ENCODE measurements around the gene SMYD2.

SMYD2 gene

GRCh38 chr1:214361636-214362035 is 80.7 kb downstream of the SMYD2 start:
- DNase-seq (ENCODE audit: low read depth): no peak

GRCh38 chr1:214362188-214362882 is 81.4 kb downstream of the SMYD2 start:
- no peak for DNase-seq (ENCODE audit: low read depth)

- no peak for DNase-seq (ENCODE audit: low read depth)
These were observed 82.4 kb downstream of the SMYD2 start for GRCh38 chr1:214363386-214363785.

GRCh38 chr1:214364386-214364785 is 83.4 kb downstream of the SMYD2 start:
- DNase-seq (ENCODE audit: low read depth): no peak

GRCh38 chr1:214364786-214365295 is 83.9 kb downstream of the SMYD2 start:
- DNase-seq (ENCODE audit: low read depth): no peak

GRCh38 chr1:214367841-214368240 is 86.9 kb downstream of the SMYD2 start:
- DNase-seq (ENCODE audit: low read depth): no peak

- no peak for DNase-seq (ENCODE audit: low read depth)
These were observed 88.4 kb downstream of the SMYD2 start for GRCh38 chr1:214369364-214369763.

GRCh38 chr1:214370615-214371014 is 89.7 kb downstream of the SMYD2 start:
- DNase-seq (ENCODE audit: low read depth): no peak

- DNase-seq (ENCODE audit: low read depth): no peak
These were observed 91.1 kb downstream of the SMYD2 start for GRCh38 chr1:214372092-214372491.

- DNase-seq (ENCODE audit: low read depth): no peak
These were observed 96.5 kb downstream of the SMYD2 start for GRCh38 chr1:214377485-214377884.

GRCh38 chr1:214377886-214378285 is 96.9 kb downstream of the SMYD2 start:
- DNase-seq (ENCODE audit: low read depth): no peak

GRCh38 chr1:214378492-214378891 is 97.5 kb downstream of the SMYD2 start:
- DNase-seq (ENCODE audit: low read depth): no peak

- DNase-seq (ENCODE audit: low read depth): no peak
These were observed 98.4 kb downstream of the SMYD2 start for GRCh38 chr1:214379236-214379970.

- DNase-seq (ENCODE audit: low read depth): no peak
These were observed 99.4 kb downstream of the SMYD2 start for GRCh38 chr1:214380396-214380795.

- DNase-seq (ENCODE audit: low read depth): no peak
These were observed 100.2 kb downstream of the SMYD2 start for GRCh38 chr1:214380986-214381695.

- DNase-seq (ENCODE audit: low read depth): no peak
These were observed 102.7 kb downstream of the SMYD2 start for GRCh38 chr1:214383381-214384372.

GRCh38 chr1:214384373-214385079 is 103.6 kb downstream of the SMYD2 start:
- no peak for DNase-seq (ENCODE audit: low read depth)

GRCh38 chr1:214385428-214385827 is 104.5 kb downstream of the SMYD2 start:
- DNase-seq (ENCODE audit: low read depth): no peak

GRCh38 chr1:214386333-214386732 is 105.4 kb downstream of the SMYD2 start:
- no peak for DNase-seq (ENCODE audit: low read depth)
